HG03565 (cell line): ENCODE data around the gene QRICH1.

Experiments
- ATAC-seq: cut with Tn5 transposase; IDR thresholded peaks from one replicate; pipeline ENCODE4 v1.9.1; 2021; ENCODE audit warnings: mild to moderate bottlenecking, moderate library complexity; ENCODE audit not compliant: unreplicated experiment

The QRICH1 gene

GRCh38 chr3:49035281-49035680 is 58.6 kb downstream of the QRICH1 start:
- no peak for ATAC-seq

GRCh38 chr3:49034650-49035049 is 59.2 kb downstream of the QRICH1 start:
- no peak for ATAC-seq

- ATAC-seq: no peak
These were observed 61.1 kb downstream of the QRICH1 start for GRCh38 chr3:49032646-49033304.

GRCh38 chr3:49030321-49030720 is 63.5 kb downstream of the QRICH1 start:
- ATAC-seq: no peak

GRCh38 chr3:49029563-49029884 is 64.3 kb downstream of the QRICH1 start:
- ATAC-seq: no peak

- ATAC-seq: peak; percentile 88
These were observed 65.0 kb downstream of the QRICH1 start, which contains the start of gene IMPDH2 for GRCh38 chr3:49028673-49029562. TSS of gene IMPDH2 (minus strand) at chr3:49029398. CDS start at chr3:49029350, 48 bp downstream.

GRCh38 chr3:49028298-49028672 is 65.6 kb downstream of the QRICH1 start:
- ATAC-seq: no peak

GRCh38 chr3:49027634-49028033 is 66.2 kb downstream of the QRICH1 start:
- ATAC-seq: no peak

GRCh38 chr3:49026536-49026935 is 67.3 kb downstream of the QRICH1 start:
- no peak for ATAC-seq

GRCh38 chr3:49025793-49026520 is 67.9 kb downstream of the QRICH1 start:
- no peak for ATAC-seq

GRCh38 chr3:49025005-49025792 is 68.7 kb downstream of the QRICH1 start:
- ATAC-seq: no peak

GRCh38 chr3:49024449-49024848 is 69.4 kb downstream of the QRICH1 start:
- no peak for ATAC-seq

- no peak for ATAC-seq
These were observed 70.1 kb downstream of the QRICH1 start for GRCh38 chr3:49023775-49024174.

GRCh38 chr3:49022688-49023171 is 71.1 kb downstream of the QRICH1 start:
- ATAC-seq: no peak

GRCh38 chr3:49021813-49022687 is 71.8 kb downstream of the QRICH1 start, which contains the start of gene NDUFAF3:
TSS of gene NDUFAF3 (plus strand) at chr3:49022121. CDS start at chr3:49022145, 24 bp downstream.
- ATAC-seq: peak; percentile 39

- peak; percentile 34 for ATAC-seq
These were observed 72.6 kb downstream of the QRICH1 start for GRCh38 chr3:49021213-49021812.

- ATAC-seq: no peak
These were observed 73.3 kb downstream of the QRICH1 start for GRCh38 chr3:49020330-49021212.

GRCh38 chr3:49019941-49020329 is 73.9 kb downstream of the QRICH1 start:
- ATAC-seq: no peak
